Common myeloid progenitor, CD34-positive (primary cell): Measurements from ENCODE around the gene HLX.

Source experiments
- CTCF ChIA-PET: fragments of 350-600 bp; sonication (Branson Sonifier 250); formaldehyde crosslinking; loops from one replicate; lab custom pipeline; 2021; ENCODE audit warnings: antibody characterized with exemption; lab: Charles Lee
- POLR2A ChIA-PET: fragments of 350-600 bp; sonication (Branson Sonifier 250); formaldehyde crosslinking; loops from one replicate; lab custom pipeline; 2021; ENCODE audit warnings: antibody characterized with exemption; lab: Charles Lee
- DNase-seq, 3 donors: peaks; one replicate each; pipeline versions ENCODE4 v3.0.0 to v3.0.0-alpha.2; 2013
- H3K27ac ChIP-seq, 2 experiments: 1 replicate in 1 of 2; 2 replicates in 1 of 2; pipeline ENCODE4 v1.7.0; 2013; ENCODE audit warnings: inconsistent platforms in 2 of 2, low read length in 2 of 2, mild to moderate bottlenecking in 2 of 2, low read depth in 1 of 2, moderate library complexity in 1 of 2; ENCODE audit not compliant: severe bottlenecking in 2 of 2, insufficient read depth in 1 of 2, poor library complexity in 1 of 2
- H3K27me3 ChIP-seq, 5 experiments: replicated peaks in 2 of 5; 1 replicate in 3 of 5; 2 replicates in 2 of 5; pipeline versions ENCODE4 v1.6.1 to v1.7.0; 2013; ENCODE audit warnings: low read length in 4 of 5, mild to moderate bottlenecking in 2 of 5, moderate library complexity in 2 of 5, inconsistent platforms in 1 of 5; ENCODE audit not compliant: insufficient read depth in 5 of 5, control insufficient read depth in 4 of 5
- H3K36me3 ChIP-seq, 4 experiments: 1 replicate in 2 of 4; 2 replicates in 2 of 4; pipeline versions ENCODE4 v1.6.1 to v1.7.0; 2013; ENCODE audit warnings: low read length in 3 of 4, control low read depth in 1 of 4, mild to moderate bottlenecking in 1 of 4; ENCODE audit not compliant: control insufficient read depth in 4 of 4, insufficient read depth in 4 of 4
- H3K4me1 ChIP-seq, 4 experiments: 1 replicate in 3 of 4; 2 replicates in 1 of 4; pipeline versions ENCODE4 v1.6.1 to v1.7.1; 2013; ENCODE audit warnings: low read length in 3 of 4, mild to moderate bottlenecking in 3 of 4, control low read depth in 1 of 4, inconsistent platforms in 1 of 4, moderate library complexity in 1 of 4; ENCODE audit not compliant: control insufficient read depth in 4 of 4, insufficient read depth in 4 of 4; ENCODE audit errors: control extremely low read depth in 1 of 4
- H3K4me3 ChIP-seq, 7 experiments: 1 replicate in 4 of 7; 2 replicates in 3 of 7; pipeline versions ENCODE4 v1.5.1 to v1.7.0; 2013; ENCODE audit warnings: mild to moderate bottlenecking in 7 of 7, low read length in 6 of 7, moderate library complexity in 6 of 7, inconsistent platforms in 2 of 7, low read depth in 2 of 7, control low read depth in 1 of 7; ENCODE audit not compliant: insufficient read depth in 4 of 7, control insufficient read depth in 1 of 7; ENCODE audit errors: extremely low read depth in 1 of 7
- H3K9me3 ChIP-seq, 5 experiments: 1 replicate in 4 of 5; 2 replicates in 1 of 5; pipeline versions ENCODE4 v1.6.1 to v1.7.1; 2013; ENCODE audit warnings: low read length in 4 of 5, mild to moderate bottlenecking in 2 of 5, inconsistent platforms in 1 of 5, low read depth in 1 of 5, moderate library complexity in 1 of 5; ENCODE audit not compliant: control insufficient read depth in 4 of 5, insufficient read depth in 2 of 5; ENCODE audit errors: control extremely low read depth in 1 of 5
- WGBS: methylation state at CpG from one replicate; pipeline ENCODE4 v1.1.5; 2013; ENCODE audit not compliant: insufficient coverage; 5-methylcytosine and 5-hydroxymethylcytosine counted together

The HLX gene

GRCh38 chr1:220843481-220844011, 35.7 kb upstream of the HLX start:
- peaks cover 0 to 1% (median 0%) of the 10 kb centered on the region in 5 experiments for H3K9me3 ChIP-seq
- DNase-seq: no peak
- peaks cover 0 to 2% (median 0%) of the 10 kb centered on the region in 5 experiments for H3K27me3 ChIP-seq
- CTCF ChIA-PET: no interaction called here
- H3K4me3 ChIP-seq: no peak overlapping the region
- H3K27ac ChIP-seq: no peak overlapping the region
- H3K4me1 ChIP-seq: no peaks in the 10 kb centered on the region
- 90% methylated on average over 6 of the region's 6 CpGs for WGBS
- no peaks in the 10 kb centered on the region for H3K36me3 ChIP-seq
- POLR2A ChIA-PET: no interaction called here

GRCh38 chr1:220852408-220852807, 26.8 kb upstream of the HLX start:
- WGBS: no CpG with 5 or more reads among the region's 2 CpGs
- ChIA-PET CTCF (no interaction called here), POLR2A (no interaction called here)
- no peak for DNase-seq
- no peak overlapping the region for H3K27ac ChIP-seq
- peaks cover 0 to 30% (median 4%) of the 10 kb centered on the region in 5 experiments for H3K9me3 ChIP-seq
- H3K4me3 ChIP-seq: no peak overlapping the region
- no peaks in the 10 kb centered on the region for H3K36me3 ChIP-seq
- H3K27me3 ChIP-seq: no peaks in the 10 kb centered on the region
- no peaks in the 10 kb centered on the region for H3K4me1 ChIP-seq

- no peak overlapping the region for H3K4me3 ChIP-seq
- no peak overlapping the region for H3K27ac ChIP-seq
- H3K36me3 ChIP-seq: no peaks in the 10 kb centered on the region
- H3K27me3 ChIP-seq: no peaks in the 10 kb centered on the region
- peaks cover 0 to 2% (median 0%) of the 10 kb centered on the region in 5 experiments for H3K9me3 ChIP-seq
- CTCF ChIA-PET: interaction anchor here (0.6 to 1.2 kb wide), 5 partner anchors 18 to 572 kb away, joined by 3 to 4 read pairs (median 3); no protein-coding TSS in a partner anchor
- POLR2A ChIA-PET: no interaction called here
- no peak for DNase-seq
- peaks cover 5 to 20% (median 17%) of the 10 kb centered on the region in 4 experiments for H3K4me1 ChIP-seq
These were observed 6.9 kb upstream of the HLX start for GRCh38 chr1:220872296-220872695.

GRCh38 chr1:220873087-220873486, 6.2 kb upstream of the HLX start:
- no peak overlapping the region for H3K27ac ChIP-seq
- H3K36me3 ChIP-seq: no peaks in the 10 kb centered on the region
- H3K9me3 ChIP-seq: no peaks in the 10 kb centered on the region
- H3K4me1 ChIP-seq: peaks cover 13 to 27% (median 25%) of the 10 kb centered on the region in 4 experiments
- DNase-seq: no peak
- ChIA-PET POLR2A (interaction anchor here (0.7 kb wide), 1 partner anchor 1711 kb away, joined by 3 read pairs; no protein-coding TSS in a partner anchor), CTCF (interaction anchor here (1.0 to 3.9 kb wide), 11 partner anchors 17 to 605 kb away, joined by 3 to 61 read pairs (median 4); no protein-coding TSS in a partner anchor)
- H3K27me3 ChIP-seq: no peaks in the 10 kb centered on the region
- 100% methylated on average over 2 of the region's 2 CpGs for WGBS
- no peak overlapping the region for H3K4me3 ChIP-seq

- WGBS: 29% methylated on average over 4 of the region's 8 CpGs
- Histone ChIP-seq H3K27me3 (no peaks in the 10 kb centered on the region), H3K36me3 (no peaks in the 10 kb centered on the region), H3K4me3 (no peak overlapping the region), H3K9me3 (no peaks in the 10 kb centered on the region), H3K27ac (no peak overlapping the region), H3K4me1 (peaks cover 14 to 36% (median 35%) of the 10 kb centered on the region in 4 experiments)
- DNase-seq: peak; percentile 66 to 84 (median 80)
- POLR2A ChIA-PET: interaction anchor here (0.7 kb wide), 1 partner anchor 674 kb away, joined by 3 read pairs; no protein-coding TSS in a partner anchor
- CTCF ChIA-PET: interaction anchor here (0.9 to 3.9 kb wide), 17 partner anchors 12 to 1587 kb away, joined by 3 to 61 read pairs (median 4); no protein-coding TSS in a partner anchor
These were observed 5.2 kb upstream of the HLX start for GRCh38 chr1:220873868-220874655.

- Histone ChIP-seq H3K4me3 (no peak overlapping the region), H3K36me3 (no peaks in the 10 kb centered on the region), H3K9me3 (no peaks in the 10 kb centered on the region), H3K27ac (no peak overlapping the region), H3K27me3 (no peaks in the 10 kb centered on the region), H3K4me1 (peaks cover 16 to 43% (median 40%) of the 10 kb centered on the region in 4 experiments)
- WGBS: no CpG with 5 or more reads among the region's 1 CpG
- POLR2A ChIA-PET: interaction anchor here (0.6 to 1.5 kb wide), 3 partner anchors 39 to 998 kb away, joined by 3 to 5 read pairs (median 3); no protein-coding TSS in a partner anchor
- CTCF ChIA-PET: interaction anchor here (0.7 to 3.9 kb wide), 20 partner anchors 9 to 1586 kb away, joined by 3 to 61 read pairs (median 6); no protein-coding TSS in a partner anchor
- no peak for DNase-seq
These were observed 4.0 kb upstream of the HLX start for GRCh38 chr1:220875260-220875659.
